SJSA1 (cell line): ENCODE results near the gene FAM222A. TPM values are rescaled to one million over a fixed set of nuclear protein-coding genes. Genes with fewer than 3 reads are reported as not detected.

Experiments used
- DNase-seq, 2 experiments: peaks; one replicate each; pipeline ENCODE4 v3.0.0-alpha.2; 2015 to 2020; ENCODE audit warnings: low spot score in 2 of 2, low read depth in 1 of 2
- H3K27ac ChIP-seq: fragments of 250-450 bp; sonication (Bioruptor Pico); 2 replicates; pipeline ENCODE4 v1.5.1; 2020; ENCODE audit warnings: mild to moderate bottlenecking, moderate library complexity
- H3K27me3 ChIP-seq: fragments of 250-450 bp; sonication (Bioruptor Pico); replicated peaks from 2 replicates; pipeline ENCODE4 v1.5.1; 2020; ENCODE audit warnings: mild to moderate bottlenecking, moderate library complexity
- H3K36me3 ChIP-seq: fragments of 250-450 bp; sonication (Bioruptor Pico); 2 replicates; pipeline ENCODE4 v1.5.1; 2020; ENCODE audit warnings: mild to moderate bottlenecking
- H3K4me1 ChIP-seq: fragments of 250-450 bp; sonication (Bioruptor Pico); replicated peaks from 2 replicates; pipeline ENCODE4 v1.6.1; 2021; ENCODE audit warnings: mild to moderate bottlenecking
- H3K4me3 ChIP-seq: fragments of 250-450 bp; sonication (Bioruptor Pico); 2 replicates; pipeline ENCODE4 v1.5.1; 2020; ENCODE audit warnings: mild to moderate bottlenecking
- H3K9me3 ChIP-seq: fragments of 250-450 bp; sonication (Bioruptor Pico); replicated peaks from 2 replicates; pipeline ENCODE4 v1.5.1; 2020; ENCODE audit warnings: mild to moderate bottlenecking
- total RNA-seq: library from RNA; depleted of rRNA; stranded (reverse); fragments of >200 nt; shearing (Covaris generic); gene quantifications from 2 replicates; pipeline ENCODE4 v1.2.3, GENCODE V29; 2014

Gene FAM222A
- total RNA-seq, 1 experiment from 2014 or later: 7.8 TPM

DNA sequence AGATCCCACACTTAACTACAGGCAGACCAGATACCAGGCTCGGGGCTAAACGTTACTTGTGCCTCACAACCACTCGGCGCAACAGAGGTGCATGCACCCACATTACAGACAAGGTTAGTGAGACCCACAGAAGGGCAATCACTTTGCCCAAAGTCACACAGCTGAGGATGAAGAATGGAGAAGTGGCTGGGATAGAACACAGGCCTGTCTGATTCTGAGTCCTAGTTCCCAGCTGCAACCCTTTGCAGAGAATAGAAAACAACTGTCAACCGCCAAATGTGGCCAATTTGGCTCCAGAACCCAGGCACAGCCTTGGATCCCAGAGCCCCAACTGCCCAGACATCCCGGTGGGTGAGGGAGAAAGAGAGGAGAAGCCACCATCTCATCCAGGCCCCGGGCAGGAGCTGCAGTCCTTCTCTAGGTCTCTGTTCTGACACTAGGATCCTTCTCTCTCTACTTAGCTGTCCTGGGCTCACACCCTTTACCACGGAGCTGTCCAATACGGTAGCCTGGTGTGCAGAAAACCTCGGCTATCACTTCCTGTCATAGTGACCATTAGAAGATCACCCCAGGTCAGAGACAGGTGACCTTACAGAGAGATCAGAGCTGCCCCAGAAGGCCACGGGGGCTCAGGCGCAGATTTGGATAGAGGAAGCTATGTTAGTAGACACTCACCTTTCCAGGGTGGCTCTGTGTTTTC is 59.1 kb downstream of the FAM222A start:
- H3K9me3 ChIP-seq: no peaks in the 10 kb centered on the region
- no peaks in the 10 kb centered on the region for H3K36me3 ChIP-seq
- no peaks in the 10 kb centered on the region for H3K27me3 ChIP-seq
- H3K4me1 ChIP-seq: no peaks in the 10 kb centered on the region
- H3K27ac ChIP-seq: no peak overlapping the region
- DNase-seq: no peak
- H3K4me3 ChIP-seq: no peak overlapping the region

DNA sequence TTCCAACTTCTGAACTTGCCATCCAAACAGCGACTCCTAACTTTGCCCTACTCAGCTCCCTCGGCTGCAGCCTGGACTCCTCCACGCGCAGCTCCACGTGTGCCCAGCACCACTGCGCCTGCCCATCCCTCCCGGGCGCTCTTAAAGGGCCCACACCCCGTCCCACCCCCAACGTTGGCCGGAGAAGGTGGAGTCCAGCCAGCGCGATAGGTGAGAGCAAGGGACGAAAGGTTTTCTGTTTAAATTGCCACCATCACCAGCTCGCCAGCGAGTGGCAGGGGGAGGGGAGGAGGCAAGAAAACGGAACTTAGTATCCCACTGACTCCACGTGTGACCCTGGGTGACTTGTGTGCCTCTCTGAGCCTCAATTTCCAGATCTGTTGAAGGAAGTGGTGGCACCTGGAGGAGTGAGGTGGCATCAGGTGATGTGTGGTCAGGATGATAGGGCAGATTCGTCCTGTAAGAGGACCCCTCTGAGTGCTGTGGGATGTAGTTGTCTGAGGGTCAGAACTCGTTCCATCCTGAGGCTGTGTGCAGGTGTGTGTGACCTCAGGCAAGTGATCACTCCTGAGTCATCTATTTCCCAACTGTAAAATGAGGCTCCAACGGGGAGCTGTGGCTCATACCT is 59.9 kb downstream of the FAM222A start:
- Histone ChIP-seq H3K27me3 (no peaks in the 10 kb centered on the region), H3K9me3 (no peaks in the 10 kb centered on the region), H3K4me1 (no peaks in the 10 kb centered on the region), H3K4me3 (no peak overlapping the region), H3K36me3 (no peaks in the 10 kb centered on the region), H3K27ac (no peak overlapping the region)
- no peak for DNase-seq

DNA sequence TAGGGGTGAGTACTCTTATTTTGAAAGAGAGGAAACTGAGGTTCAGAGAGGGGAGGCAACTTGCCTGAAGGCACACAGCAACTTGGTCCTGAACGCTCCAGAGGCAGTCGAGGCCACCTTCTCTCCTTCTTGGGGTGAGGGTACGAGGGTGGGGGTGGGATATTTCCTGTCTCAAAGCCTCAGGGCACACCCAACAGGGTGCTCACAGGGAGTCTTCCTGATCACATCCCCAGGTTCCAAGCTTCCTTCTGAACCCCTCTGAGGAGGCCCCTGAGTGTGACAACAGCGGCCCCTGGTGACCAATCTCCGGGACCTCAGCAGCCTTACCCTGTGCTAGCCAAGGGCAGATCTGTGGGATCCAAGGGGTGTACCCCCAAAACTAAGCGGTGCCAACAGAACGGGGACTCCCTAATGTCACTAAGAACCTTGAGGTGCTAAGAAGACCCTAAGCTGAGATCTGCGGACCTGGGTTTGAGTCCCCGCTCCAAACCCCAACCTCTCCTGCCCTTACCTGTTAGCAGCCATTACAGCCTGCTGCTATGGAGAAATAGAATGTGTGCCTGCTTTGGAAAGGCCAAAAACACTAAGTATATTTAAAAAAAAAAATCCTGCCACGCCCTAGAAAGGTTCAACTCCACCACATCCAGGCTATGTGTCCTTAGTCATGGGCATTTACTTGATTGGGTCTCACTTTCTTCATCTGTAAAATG is 61.7 kb downstream of the FAM222A start:
- H3K9me3 ChIP-seq: no peaks in the 10 kb centered on the region
- no peaks in the 10 kb centered on the region for H3K27me3 ChIP-seq
- H3K4me3 ChIP-seq: no peak overlapping the region
- H3K4me1 ChIP-seq: no peaks in the 10 kb centered on the region
- H3K36me3 ChIP-seq: no peaks in the 10 kb centered on the region
- peak; percentile 52 to 71 for DNase-seq
- H3K27ac ChIP-seq: no peak overlapping the region

DNA sequence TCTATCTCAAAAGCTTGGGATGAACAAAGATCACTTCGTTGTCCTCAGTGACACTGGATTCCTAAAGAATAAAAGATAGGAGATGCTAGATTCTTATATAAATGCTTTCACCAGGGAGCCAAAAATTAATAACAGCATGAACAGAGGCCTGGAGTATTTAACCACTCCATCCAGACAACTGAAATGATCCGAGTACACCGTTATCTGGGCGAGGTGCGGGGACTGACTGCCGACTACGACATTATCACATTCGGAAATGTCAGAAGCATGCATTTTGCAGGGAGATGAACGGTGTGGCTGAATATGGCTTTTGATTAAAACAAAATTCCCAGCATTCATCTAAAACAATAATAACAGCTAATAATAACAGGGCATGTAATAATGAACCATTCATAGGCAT is 63.0 kb downstream of the FAM222A start:
- Histone ChIP-seq H3K4me3 (no peak overlapping the region), H3K27ac (no peak overlapping the region), H3K4me1 (no peaks in the 10 kb centered on the region)

DNA sequence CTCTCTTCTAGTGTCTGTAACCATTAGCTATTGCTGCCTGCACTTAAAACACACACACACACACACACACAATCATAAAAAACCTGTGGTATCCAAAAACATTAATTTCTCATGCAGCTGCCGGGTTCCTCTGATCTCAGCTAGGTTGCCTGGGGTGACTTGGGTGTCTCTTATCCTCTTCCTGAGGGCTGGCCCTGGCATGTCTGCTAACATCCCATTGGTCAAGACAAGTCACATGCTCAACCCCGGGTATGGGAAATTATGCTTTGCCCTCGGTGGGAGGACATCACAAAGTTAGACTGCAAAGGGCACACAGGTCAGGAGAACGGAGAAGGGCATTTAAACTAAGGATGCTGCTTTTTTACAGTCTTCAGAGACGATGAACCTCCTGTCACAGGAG is 63.9 kb downstream of the FAM222A start:
- Histone ChIP-seq H3K36me3 (no peaks in the 10 kb centered on the region), H3K4me3 (no peak overlapping the region), H3K9me3 (0 out of 2 replicates have a peak, but pooled peaks cover 3% of the 10 kb centered on the region), H3K4me1 (no peaks in the 10 kb centered on the region), H3K27ac (no peak overlapping the region), H3K27me3 (no peaks in the 10 kb centered on the region)
- no peak for DNase-seq

More for the DNA sequence above, 63.0 kb downstream of the FAM222A start:
- no peak for DNase-seq
- no peaks in the 10 kb centered on the region for H3K27me3 ChIP-seq
- H3K9me3 ChIP-seq: 0 out of 2 replicates have a peak, but pooled peaks cover 2% of the 10 kb centered on the region
- no peaks in the 10 kb centered on the region for H3K36me3 ChIP-seq

DNA sequence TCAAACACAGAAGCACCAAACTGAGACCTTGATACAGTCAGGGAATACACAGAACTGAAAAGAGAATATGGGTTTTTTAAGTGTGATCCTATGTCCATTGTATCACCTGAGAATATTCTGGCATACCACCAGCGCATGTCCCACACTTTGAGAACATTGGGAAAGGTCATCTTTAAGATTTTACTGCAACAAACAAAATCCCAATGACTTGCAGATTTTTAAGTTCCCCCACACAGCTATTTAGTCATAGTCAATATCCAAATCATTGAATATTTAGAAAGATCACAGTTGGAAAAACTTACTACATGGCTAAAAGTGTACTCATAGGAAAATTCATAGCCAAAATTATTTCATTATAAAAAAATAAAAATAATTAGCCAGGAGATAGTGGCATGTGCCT is 65.1 kb downstream of the FAM222A start:
- H3K4me1 ChIP-seq: no peaks in the 10 kb centered on the region
- no peaks in the 10 kb centered on the region for H3K27me3 ChIP-seq
- DNase-seq: no peak
- 0 out of 2 replicates have a peak, but pooled peaks cover 3% of the 10 kb centered on the region for H3K9me3 ChIP-seq
- no peaks in the 10 kb centered on the region for H3K36me3 ChIP-seq
- H3K4me3 ChIP-seq: no peak overlapping the region
- no peak overlapping the region for H3K27ac ChIP-seq

DNA sequence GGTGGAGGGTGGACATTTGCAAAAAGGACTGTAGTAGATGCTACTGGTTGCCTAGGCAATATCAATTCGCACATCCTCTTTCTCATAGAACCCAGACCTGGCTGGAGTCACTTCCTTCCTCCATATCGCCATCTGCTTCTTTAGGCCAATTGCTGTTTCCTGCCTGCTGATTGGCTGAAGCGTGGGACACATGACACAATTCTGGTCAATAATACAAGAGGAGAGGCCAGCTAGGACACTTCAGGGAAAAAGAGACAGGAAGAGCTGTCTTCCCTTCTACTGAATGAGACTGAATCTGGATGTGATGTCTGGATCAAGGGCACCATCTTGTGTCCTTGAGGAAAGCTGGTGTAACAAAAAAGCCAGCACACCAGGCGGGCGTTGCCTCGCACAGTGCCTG is 65.8 kb downstream of the FAM222A start:
- no peak for DNase-seq
- Histone ChIP-seq H3K4me3 (no peak overlapping the region), H3K27ac (no peak overlapping the region), H3K27me3 (no peaks in the 10 kb centered on the region), H3K4me1 (no peaks in the 10 kb centered on the region), H3K36me3 (no peaks in the 10 kb centered on the region), H3K9me3 (0 out of 2 replicates have a peak, but pooled peaks cover 3% of the 10 kb centered on the region)

DNA sequence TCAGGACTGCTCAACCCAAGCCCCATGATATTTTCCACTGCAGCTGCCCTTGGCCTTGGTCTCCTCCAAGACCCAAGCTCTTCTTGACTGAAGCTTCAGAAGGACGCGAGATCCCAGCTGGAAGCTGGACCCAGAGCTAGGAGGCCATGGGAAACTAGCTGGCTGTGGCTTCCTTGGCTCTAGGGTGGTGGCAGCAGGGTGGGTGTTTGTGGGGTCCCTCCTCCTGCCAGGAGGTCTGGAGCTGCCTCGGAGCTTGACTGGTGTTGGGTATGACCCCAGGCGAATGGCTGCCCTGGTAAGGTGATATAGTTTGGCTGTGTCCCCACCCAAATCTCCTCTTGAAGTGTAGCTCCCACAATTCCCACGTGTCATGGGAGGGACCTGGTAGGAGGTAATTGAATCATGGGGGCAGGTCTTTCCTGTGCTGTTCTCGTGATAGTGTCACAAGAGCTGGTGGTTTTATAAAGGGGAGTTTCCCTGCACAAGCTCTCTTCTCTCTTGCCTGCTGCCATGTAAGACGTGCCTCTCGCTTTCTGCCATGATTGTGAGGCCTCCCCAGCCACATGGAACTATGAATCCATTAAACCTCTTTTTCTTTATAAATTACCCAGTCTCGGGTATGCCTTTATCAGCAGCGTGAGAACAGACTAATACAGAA is 68.2 kb downstream of the FAM222A start:
- no peak overlapping the region for H3K27ac ChIP-seq
- H3K27me3 ChIP-seq: no peaks in the 10 kb centered on the region
- no peak for DNase-seq
- no peaks in the 10 kb centered on the region for H3K4me1 ChIP-seq
- H3K4me3 ChIP-seq: no peak overlapping the region
- H3K36me3 ChIP-seq: no peaks in the 10 kb centered on the region
- H3K9me3 ChIP-seq: 0 out of 2 replicates have a peak, but pooled peaks cover 3% of the 10 kb centered on the region

DNA sequence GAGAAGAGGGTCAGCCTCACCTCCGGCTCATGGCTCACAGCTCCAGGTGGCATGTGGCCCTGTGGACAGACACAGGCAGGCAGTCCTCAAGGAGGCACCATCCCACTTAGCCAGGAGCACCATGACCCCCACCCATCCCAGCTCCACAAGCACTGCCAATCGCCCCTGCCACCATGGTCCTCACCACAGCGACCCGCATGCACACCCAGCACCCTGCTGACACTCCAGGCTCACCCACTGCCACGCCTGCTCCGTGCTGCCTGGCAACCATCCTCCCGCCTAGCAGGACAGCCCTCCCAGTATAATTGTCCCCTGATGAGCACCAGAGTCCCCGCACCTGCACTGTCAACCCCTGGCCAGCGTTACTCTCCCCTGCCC is 68.7 kb downstream of the FAM222A start:
- 0 out of 2 replicates have a peak, but pooled peaks cover 3% of the 10 kb centered on the region for H3K9me3 ChIP-seq
- H3K36me3 ChIP-seq: no peaks in the 10 kb centered on the region
- H3K4me3 ChIP-seq: no peak overlapping the region
- H3K27ac ChIP-seq: no peak overlapping the region
- no peaks in the 10 kb centered on the region for H3K4me1 ChIP-seq
- no peak for DNase-seq
- no peaks in the 10 kb centered on the region for H3K27me3 ChIP-seq

DNA sequence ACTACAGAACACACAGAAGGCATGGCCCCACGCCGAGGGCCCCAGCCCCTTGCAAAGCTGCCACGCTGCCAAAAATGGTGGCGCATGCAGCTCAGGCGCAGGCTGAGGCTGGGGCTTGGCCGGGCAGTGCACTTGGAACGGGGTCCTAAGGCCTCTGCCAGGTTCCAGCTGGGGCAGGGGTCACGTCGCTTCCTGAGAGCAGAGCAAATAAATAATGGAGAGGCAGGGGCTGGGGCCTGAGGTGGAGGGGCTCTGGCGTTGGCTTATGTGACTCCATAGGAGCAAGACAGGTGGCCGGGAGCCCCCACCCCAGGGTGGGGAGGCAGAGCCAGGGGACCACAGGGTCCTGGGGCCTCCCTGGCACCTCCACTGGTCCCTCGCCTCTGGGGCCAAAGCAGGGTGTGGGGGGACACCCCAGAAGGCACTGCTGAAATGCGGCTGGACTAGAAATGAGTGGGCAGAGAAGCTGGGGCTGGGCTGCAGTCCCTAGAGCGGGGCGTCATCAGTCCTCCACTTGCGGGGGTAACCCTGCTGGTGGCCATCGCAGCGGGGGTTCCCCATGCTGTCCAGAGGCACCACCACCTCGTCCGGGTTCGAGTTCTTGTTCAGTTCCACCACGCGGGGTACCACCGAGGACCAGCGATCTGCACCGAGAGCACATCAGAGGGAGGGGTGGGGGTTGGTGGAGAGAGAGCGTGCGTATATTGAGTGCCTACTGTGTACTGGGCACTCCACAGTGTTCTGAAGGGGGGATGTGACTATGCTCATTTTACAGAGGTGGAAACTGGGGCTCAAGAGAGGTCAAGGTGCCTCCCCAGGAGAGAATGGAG is 69.7 kb downstream of the FAM222A start:
- Histone ChIP-seq H3K27me3 (no peaks in the 10 kb centered on the region), H3K9me3 (0 out of 2 replicates have a peak, but pooled peaks cover 3% of the 10 kb centered on the region), H3K4me1 (no peaks in the 10 kb centered on the region), H3K27ac (no peak overlapping the region), H3K36me3 (no peaks in the 10 kb centered on the region), H3K4me3 (no peak overlapping the region)
- no peak for DNase-seq

DNA sequence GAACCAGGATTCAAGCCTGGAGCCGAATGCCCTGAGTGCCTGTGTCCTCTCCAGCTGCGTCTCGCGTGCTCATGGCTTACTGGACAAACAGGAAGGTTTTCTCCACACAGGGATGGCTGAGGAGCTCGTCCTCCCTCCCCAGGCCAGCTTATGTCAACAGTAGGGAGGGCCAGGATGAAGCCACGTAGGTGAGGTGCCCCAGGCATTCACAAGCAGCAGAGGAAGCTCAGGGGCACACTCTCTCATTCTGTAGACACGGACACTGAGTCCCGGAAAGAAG is 70.3 kb downstream of the FAM222A start:
- 0 out of 2 replicates have a peak, but pooled peaks cover 3% of the 10 kb centered on the region for H3K9me3 ChIP-seq
- no peaks in the 10 kb centered on the region for H3K27me3 ChIP-seq
- no peak for DNase-seq
- no peak overlapping the region for H3K4me3 ChIP-seq
- H3K4me1 ChIP-seq: no peaks in the 10 kb centered on the region
- H3K27ac ChIP-seq: no peak overlapping the region
- no peaks in the 10 kb centered on the region for H3K36me3 ChIP-seq

DNA sequence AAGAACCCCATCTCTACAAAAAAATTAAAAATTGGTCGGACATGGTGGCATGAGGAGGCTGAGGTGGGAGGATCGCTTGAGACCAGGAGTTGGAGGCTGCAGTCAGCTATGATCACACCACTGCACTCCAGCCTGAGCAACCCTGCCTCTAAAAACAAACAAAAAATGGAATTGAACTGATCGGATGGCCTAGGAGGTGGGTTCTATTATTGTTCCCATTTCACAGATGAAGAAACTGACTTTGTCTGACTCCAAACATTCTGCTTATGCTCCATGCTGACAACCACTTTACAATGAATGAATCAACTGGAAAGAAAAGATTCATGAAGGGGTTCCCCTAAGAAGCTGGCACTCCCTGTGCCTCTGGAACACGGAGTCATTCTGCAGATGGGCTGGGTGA is 72.2 kb downstream of the FAM222A start:
- no peaks in the 10 kb centered on the region for H3K36me3 ChIP-seq
- no peaks in the 10 kb centered on the region for H3K4me1 ChIP-seq
- H3K27ac ChIP-seq: no peak overlapping the region
- no peak for DNase-seq
- no peaks in the 10 kb centered on the region for H3K27me3 ChIP-seq
- H3K9me3 ChIP-seq: peaks cover 3% of the 10 kb centered on the region; the same call in 1 of the 2 replicates
- no peak overlapping the region for H3K4me3 ChIP-seq

DNA sequence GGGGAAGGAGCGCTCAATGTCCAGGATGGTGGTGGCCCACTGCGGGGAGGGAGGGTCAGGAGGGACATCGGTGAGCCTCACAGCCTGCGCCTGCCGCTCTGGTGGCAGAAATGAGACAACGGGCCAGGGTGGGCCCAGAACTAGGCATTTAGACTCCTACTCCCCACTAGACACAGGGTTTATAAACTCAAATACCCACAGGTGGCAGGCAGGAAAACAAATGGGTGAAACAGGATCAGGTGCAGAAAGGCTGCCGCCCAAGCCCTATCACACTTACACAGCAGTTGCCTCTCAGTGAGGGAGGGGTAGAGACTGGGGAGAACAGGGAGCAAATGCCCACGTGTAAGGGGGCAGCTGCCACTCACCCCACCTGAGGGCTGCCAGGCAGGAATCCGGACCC is 73.2 kb downstream of the FAM222A start:
- Histone ChIP-seq H3K36me3 (no peaks in the 10 kb centered on the region), H3K27ac (no peak overlapping the region), H3K4me1 (no peaks in the 10 kb centered on the region)

More for the DNA sequence above, 73.2 kb downstream of the FAM222A start:
- Histone ChIP-seq H3K27me3 (no peaks in the 10 kb centered on the region), H3K9me3 (no peaks in the 10 kb centered on the region; the same call in 1 of the 2 replicates), H3K4me3 (no peak overlapping the region)
- no peak for DNase-seq
